Stimulated activated naive B cell treated with anti-CD40 and anti-IgM and Interleukin-4, amounts not matched to agents 10 μg/mL and 1 μg/mL and 100 μg/mL, for 72 hours (primary cell): ENCODE measurements around the gene SLC25A29.
A peak's percentile ranks its signal among the peaks of the same experiment; 100 is the strongest.

Experiments used
- ATAC-seq, 2 donors: fragments of 150-1000 bp; cut with Tn5 transposase; replicated peaks; 2 replicates each; pipeline ENCODE4 v1.10.0; 2021; ENCODE audit warnings: moderate library complexity in 1 of 2
- DNase-seq: peaks from one replicate; pipeline ENCODE4 v3.0.0; 2021
- H3K27ac Mint-ChIP-seq: one replicate; pipeline ENCODE4 v1.8.0; 2022; ENCODE audit warnings: mild to moderate bottlenecking, mixed read lengths
- H3K27me3 Mint-ChIP-seq, 2 donors: one replicate each; pipeline ENCODE4 v1.8.0; 2022; ENCODE audit warnings: mixed read lengths in 2 of 2
- H3K36me3 Mint-ChIP-seq, 2 donors: one replicate each; pipeline ENCODE4 v1.8.0; 2022; ENCODE audit warnings: mixed read lengths in 2 of 2, mild to moderate bottlenecking in 1 of 2
- H3K4me1 Mint-ChIP-seq, 2 donors: one replicate each; pipeline ENCODE4 v1.8.0; 2022; ENCODE audit warnings: mixed read lengths in 2 of 2, mild to moderate bottlenecking in 1 of 2
- H3K4me3 Mint-ChIP-seq, 2 donors: one replicate each; pipeline ENCODE4 v1.8.0; 2022; ENCODE audit warnings: mild to moderate bottlenecking in 2 of 2, mixed read lengths in 2 of 2, moderate library complexity in 1 of 2
- H3K9me3 Mint-ChIP-seq, 2 donors: one replicate each; pipeline ENCODE4 v1.8.0; 2022; ENCODE audit warnings: mixed read lengths in 2 of 2, mild to moderate bottlenecking in 1 of 2

SLC25A29 gene

GRCh38 chr14:100243020-100243419, 63.2 kb downstream of the SLC25A29 start:
- Mint-ChIP-seq H3K27me3 (no peaks in the 10 kb centered on the region), H3K9me3 (no peaks in the 10 kb centered on the region), H3K4me3 (peak overlapping the region; percentile 73 to 77), H3K36me3 (peaks cover 24 to 42% of the 10 kb centered on the region in 2 donors), H3K27ac (peak overlapping the region; percentile 92), H3K4me1 (peaks cover 23 to 67% of the 10 kb centered on the region in 2 donors)
- ATAC-seq (no peak), DNase-seq (no peak)

DNA sequence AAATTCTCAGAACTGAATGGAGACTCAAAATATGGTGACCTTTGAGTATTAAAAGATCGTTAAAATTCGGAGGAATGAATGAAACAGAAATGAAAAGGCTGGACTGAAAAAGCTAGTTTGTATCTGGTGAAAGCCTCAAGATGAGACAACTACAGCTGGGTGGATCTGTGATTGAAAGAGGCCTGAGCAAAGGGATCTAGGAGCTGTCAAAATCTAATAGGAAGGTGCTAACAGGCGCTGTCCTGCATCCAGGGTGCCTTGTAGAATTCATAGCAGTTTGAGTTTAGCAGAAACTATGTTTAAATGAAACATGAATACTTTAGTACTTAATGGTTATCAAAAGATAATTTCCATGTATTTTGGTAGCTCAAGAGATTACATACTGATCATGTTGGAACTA, 65.0 kb downstream of the SLC25A29 start:
- Mint-ChIP-seq H3K4me1 (peaks cover 23 to 66% of the 10 kb centered on the region in 2 donors), H3K27me3 (no peaks in the 10 kb centered on the region), H3K36me3 (peaks cover 27 to 50% of the 10 kb centered on the region in 2 donors)

More for the DNA sequence above, 65.0 kb downstream of the SLC25A29 start:
- no peaks in the 10 kb centered on the region for H3K9me3 Mint-ChIP-seq
- peak overlapping the region; percentile 96 for H3K27ac Mint-ChIP-seq
- DNase-seq (no peak), ATAC-seq (no peak)
- peak overlapping the region; percentile 86 to 92 for H3K4me3 Mint-ChIP-seq
